Choroid plexus epithelial cell (primary cell): ENCODE results near the gene TBC1D13.

Experiments
- DNase-seq: peaks from one replicate; pipeline ENCODE4 v3.0.0-alpha.2; 2010; ENCODE audit warnings: low read depth
- H3K4me3 ChIP-seq: 2 replicates; pipeline ENCODE4 v1.5.1; 2011; ENCODE audit warnings: low read depth, mild to moderate bottlenecking, control low read depth, low read length, moderate library complexity
- CTCF ChIP-seq: conservative IDR thresholded peaks from 2 replicates; pipeline ENCODE4 v1.5.1; 2011; ENCODE audit warnings: low read depth, mild to moderate bottlenecking, control low read depth, inconsistent platforms, low read length, moderate library complexity

Gene TBC1D13

GRCh38 chr9:128809831-128810230, 22.8 kb downstream of the TBC1D13 start:
- no peak overlapping the region for H3K4me3 ChIP-seq
- peak; percentile 12 for TF ChIP-seq CTCF
- DNase-seq: no peak

DNA sequence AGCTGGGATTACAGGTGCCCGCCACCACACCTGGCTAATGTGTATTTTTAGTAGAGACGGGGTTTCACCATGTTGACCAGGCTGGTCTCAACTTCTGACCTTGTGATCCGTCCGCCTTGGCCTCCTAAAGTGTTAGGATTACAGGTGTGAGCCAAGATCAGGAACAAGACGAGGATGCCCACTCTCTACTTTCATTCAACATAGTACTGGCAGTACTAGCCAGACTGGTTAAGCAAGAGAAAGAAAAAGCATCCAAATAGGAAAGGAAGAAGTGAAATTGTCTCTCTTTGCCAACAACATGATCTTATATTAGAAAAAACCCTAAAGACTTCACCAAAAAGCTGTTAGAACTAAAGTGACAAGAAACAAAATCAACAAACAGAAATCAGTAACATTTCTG, 23.8 kb downstream of the TBC1D13 start:
- DNase-seq: no peak
- no peak for TF ChIP-seq CTCF
- no peak overlapping the region for H3K4me3 ChIP-seq

- peak; percentile 97 for DNase-seq
- peak within 1 kb of the TSS; percentile 77 for H3K4me3 ChIP-seq
- peak; percentile 91 for TF ChIP-seq CTCF
Measured at GRCh38 chr9:128818099-128818838, 31.2 kb downstream of the TBC1D13 start, which contains the start of gene ENDOG. TSS of gene ENDOG (plus strand) at chr9:128818500. CDS start at chr9:128818685, 185 bp downstream.

DNA sequence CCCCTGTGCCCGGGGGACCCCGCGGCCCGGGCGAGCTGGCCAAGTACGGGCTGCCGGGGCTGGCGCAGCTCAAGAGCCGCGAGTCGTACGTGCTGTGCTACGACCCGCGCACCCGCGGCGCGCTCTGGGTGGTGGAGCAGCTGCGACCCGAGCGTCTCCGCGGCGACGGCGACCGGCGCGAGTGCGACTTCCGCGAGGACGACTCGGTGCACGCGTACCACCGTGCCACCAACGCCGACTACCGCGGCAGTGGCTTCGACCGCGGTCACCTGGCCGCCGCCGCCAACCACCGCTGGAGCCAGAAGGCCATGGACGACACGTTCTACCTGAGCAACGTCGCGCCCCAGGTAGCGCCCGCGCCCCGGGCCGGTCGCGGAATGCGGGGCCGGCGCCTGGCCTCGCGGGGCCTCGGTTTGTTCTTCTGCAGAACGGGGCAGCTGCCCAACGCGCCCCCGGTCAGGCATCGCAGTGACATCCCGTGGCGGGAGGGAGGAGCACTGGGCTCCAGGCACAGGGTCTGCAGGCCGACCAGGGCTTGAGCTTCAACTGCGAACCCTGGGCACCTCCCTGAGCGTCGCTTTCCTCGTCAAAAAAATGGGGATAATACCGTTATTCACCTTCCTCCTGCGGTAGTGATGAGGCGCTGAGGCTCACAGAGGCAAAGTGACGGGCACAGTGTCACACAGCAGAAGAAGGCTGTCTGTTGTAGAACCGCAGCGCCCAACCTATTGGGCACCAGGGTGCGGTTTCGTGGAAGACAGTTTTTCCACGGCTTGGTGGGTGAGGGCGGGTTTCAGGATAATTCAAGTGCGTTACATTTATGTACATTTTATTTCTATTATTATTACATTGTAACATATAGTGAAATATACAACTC, 32.0 kb downstream of the TBC1D13 start:
- DNase-seq: no peak
- TF ChIP-seq CTCF: no peak
- peak overlapping the region; percentile 77 for H3K4me3 ChIP-seq

DNA sequence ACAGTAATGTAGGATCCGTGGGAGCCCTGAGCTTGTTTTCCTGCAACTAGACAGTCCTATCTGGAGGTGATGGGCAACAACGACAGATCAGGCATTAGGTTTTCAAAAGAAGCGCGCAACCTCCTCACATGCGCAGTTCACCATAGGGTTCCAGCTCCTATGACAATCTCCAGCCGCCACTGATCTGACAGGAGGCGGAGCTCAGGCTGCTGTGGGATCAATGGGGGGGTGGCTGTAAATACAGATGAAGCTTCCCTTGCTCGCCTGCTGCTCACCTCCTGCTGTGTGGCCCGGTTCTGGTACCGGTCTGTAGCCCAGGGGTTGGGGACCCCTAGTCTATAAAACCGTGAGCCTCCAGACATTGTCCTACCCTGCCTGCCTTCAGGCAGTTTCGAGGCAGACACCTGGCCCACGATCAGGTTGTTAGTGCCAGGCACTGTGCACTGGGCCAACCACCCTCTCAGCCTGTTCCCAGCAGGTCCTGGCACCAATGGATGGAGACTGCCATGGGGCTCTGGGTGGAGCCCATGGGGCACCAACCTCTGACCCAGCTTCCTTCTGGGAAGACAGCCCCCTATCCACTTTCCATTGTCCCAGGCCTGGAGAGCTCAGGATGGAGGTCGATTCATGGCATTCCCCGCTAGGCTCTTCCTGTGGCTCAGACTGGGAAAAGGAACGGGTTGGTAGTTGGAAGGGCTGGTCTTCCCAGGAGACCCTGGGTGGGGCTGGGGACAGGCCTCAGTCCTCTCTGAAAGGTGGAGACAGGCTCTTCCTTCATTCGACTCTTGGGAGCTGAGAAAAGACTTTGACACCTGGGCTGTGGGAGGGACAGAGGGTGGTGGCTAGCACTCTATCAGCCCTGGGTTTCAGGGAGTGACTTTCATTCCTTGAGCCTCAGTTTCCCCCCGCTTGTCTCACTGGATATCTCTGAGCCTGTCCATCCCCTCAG, 32.9 kb downstream of the TBC1D13 start:
- no peak for TF ChIP-seq CTCF
- H3K4me3 ChIP-seq: no peak overlapping the region
- DNase-seq: peak; percentile 25
